Measurements from ENCODE around the gene MTMR10. TPM values are rescaled to one million over a fixed set of nuclear protein-coding genes. Genes with fewer than 3 reads are reported as not detected.

Gene MTMR10
- total and polyA plus RNA-seq, 5 experiments from 2014 or later: 3.4 to 40.8 (median 9.8) TPM

DNA sequence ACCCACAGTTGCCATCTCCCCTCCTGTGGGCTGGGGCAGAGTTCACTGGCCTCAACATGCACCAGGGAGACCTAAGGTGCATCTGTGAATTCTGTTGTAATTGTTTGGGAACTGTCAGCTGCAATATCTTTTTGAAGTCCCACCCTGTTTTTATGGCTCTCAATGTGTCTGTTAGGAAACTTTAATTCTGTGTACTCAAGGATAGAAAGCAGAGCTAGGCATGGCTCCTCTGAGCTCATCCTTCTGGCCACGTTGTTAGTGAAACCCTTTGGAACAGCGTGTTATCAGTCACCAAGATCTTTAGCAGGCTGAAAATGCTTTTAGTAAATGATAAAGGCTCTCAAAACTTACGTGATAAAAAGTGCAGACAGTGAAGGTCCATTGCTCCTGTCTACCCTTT lies 33.6 kb upstream of the MTMR10 start:
- Mint-ChIP-seq H3K36me3 (no peaks in the 10 kb centered on the region), H3K4me3 (no peak overlapping the region), H3K9me3 (no peaks in the 10 kb centered on the region), H3K27ac (no peak overlapping the region), H3K27me3 (peaks cover 0 to 11% (median 0%) of the 10 kb centered on the region in 5 donors), H3K4me1 (peaks cover 0 to 30% (median under 1%) of the 10 kb centered on the region in 4 donors)
- ATAC-seq: no peak
- POLR2A ChIA-PET: interaction anchor here (0.6 kb wide), 1 partner anchor 11 kb away, joined by 4 read pairs; no protein-coding TSS in a partner anchor
- DNase-seq: no peak

DNA sequence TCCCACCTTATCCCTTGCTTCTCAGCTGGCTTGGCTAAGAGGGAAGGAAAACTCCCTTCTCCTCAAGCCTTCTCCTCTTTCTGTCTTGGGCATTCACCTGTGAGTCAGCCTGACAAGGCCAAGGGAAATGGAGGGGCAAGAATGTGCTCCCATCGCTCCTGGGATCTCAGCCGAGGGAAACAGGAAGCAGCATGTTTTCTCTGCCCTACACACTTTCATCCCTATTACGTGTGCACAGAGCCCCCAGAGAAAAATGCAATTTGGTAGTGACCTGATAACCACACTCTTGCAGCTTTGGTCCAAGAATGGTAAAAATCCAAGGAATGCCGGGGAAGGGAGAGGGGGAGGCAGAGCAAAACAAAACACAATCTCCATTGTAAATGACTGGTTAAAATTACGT lies 32.9 kb upstream of the MTMR10 start:
- Mint-ChIP-seq H3K4me1 (peaks cover 0 to 30% (median under 1%) of the 10 kb centered on the region in 4 donors), H3K27me3 (peaks cover 0 to 11% (median 0%) of the 10 kb centered on the region in 5 donors), H3K9me3 (no peaks in the 10 kb centered on the region), H3K27ac (no peak overlapping the region), H3K36me3 (no peaks in the 10 kb centered on the region), H3K4me3 (no peak overlapping the region)
- DNase-seq (no peak), ATAC-seq (no peak)
- POLR2A ChIA-PET: interaction anchor here (0.6 to 1.1 kb wide), 2 partner anchors 9 to 10 kb away, joined by 3 read pairs; no protein-coding TSS in a partner anchor

DNA sequence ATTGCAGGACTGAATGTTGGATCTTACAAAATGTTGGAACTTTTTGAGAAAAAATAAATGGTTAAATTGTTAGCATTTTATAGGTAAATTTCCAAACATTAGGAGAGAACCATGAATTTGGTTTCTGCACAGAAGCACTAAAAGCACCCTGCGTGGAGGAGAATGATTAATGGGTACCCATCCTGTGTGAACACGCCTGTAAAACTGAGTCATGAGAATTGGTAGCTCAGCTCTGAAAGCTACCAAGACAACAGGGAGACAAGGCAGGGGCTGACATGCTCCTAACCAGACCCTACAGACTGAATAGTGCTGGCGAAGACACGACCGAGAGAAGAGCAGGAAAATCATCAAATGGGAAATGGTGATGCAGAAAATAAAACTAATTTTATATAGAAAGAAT lies 32.4 kb upstream of the MTMR10 start:
- Mint-ChIP-seq H3K27ac (no peak overlapping the region), H3K9me3 (no peaks in the 10 kb centered on the region)
- ATAC-seq: no peak

DNA sequence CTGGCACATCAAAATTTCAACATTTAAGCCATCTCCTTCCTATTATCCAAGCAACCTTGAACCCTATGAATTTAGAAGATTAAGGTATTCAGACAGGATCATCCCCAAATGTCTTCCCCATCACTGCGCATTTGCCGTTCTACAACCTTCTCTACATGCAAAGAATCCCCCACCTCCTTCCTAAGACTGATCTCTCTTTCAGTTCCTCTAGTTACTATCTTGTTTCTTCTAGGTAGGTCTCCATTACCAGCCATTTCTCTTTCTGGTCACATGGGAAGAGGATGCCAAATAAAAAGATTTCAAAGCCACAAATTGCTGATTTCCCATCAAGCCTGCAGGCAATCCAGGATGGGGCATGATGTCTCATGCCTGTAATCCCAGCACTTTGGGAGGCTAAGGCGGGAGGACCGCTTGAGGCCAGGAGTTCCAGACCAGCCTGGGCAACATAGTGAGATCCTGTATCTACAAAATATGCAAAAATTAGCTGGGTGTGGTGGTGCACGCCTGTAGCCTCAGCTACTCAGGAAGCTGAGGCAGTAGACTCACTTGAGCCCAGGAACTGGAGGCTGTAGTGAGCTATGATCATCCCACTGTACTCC lies 29.7 kb upstream of the MTMR10 start:
- Mint-ChIP-seq H3K36me3 (no peaks in the 10 kb centered on the region), H3K4me1 (peaks cover 0 to 27% (median under 1%) of the 10 kb centered on the region in 4 donors), H3K27me3 (peaks cover 0 to 4% (median 0%) of the 10 kb centered on the region in 5 donors), H3K9me3 (no peaks in the 10 kb centered on the region), H3K27ac (no peak overlapping the region), H3K4me3 (no peak overlapping the region)
- no peak for DNase-seq
- ATAC-seq: no peak
- POLR2A ChIA-PET: no interaction called here

More for the DNA sequence above, 32.4 kb upstream of the MTMR10 start:
- Mint-ChIP-seq H3K4me1 (peaks cover 0 to 30% (median under 1%) of the 10 kb centered on the region in 4 donors), H3K4me3 (no peak overlapping the region), H3K36me3 (no peaks in the 10 kb centered on the region), H3K27me3 (peaks cover 0 to 8% (median 0%) of the 10 kb centered on the region in 5 donors)
- POLR2A ChIA-PET: interaction anchor here (0.6 to 1.1 kb wide), 2 partner anchors 8 to 9 kb away, joined by 3 read pairs; no protein-coding TSS in a partner anchor
- DNase-seq: no peak

DNA sequence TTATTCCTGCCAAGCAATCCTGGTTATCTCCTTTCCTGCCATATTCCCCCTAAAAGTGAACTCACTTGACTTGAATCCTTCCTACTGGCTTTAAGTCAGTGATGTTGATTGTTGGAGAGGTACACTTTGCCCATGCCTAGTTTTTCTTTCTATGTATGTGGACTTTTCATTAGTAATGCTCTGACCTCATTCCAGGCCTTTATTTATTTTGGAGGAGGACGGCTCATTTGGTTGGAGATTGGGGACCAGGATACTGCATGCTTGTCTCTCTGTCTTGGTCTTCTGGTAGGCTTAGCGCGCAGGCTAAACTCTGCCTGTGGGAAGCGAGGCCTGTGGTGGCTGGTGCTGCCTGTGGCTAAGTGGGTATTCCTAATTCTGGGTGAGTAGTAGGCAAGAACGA lies 29.1 kb upstream of the MTMR10 start:
- Mint-ChIP-seq H3K36me3 (no peaks in the 10 kb centered on the region), H3K4me1 (peaks cover 2 to 29% (median 3%) of the 10 kb centered on the region in 4 donors), H3K27ac (no peak overlapping the region), H3K27me3 (peaks cover 0 to 4% (median 0%) of the 10 kb centered on the region in 5 donors), H3K9me3 (no peaks in the 10 kb centered on the region), H3K4me3 (no peak overlapping the region)
- POLR2A ChIA-PET: no interaction called here
- no peak for ATAC-seq
- DNase-seq: no peak

DNA sequence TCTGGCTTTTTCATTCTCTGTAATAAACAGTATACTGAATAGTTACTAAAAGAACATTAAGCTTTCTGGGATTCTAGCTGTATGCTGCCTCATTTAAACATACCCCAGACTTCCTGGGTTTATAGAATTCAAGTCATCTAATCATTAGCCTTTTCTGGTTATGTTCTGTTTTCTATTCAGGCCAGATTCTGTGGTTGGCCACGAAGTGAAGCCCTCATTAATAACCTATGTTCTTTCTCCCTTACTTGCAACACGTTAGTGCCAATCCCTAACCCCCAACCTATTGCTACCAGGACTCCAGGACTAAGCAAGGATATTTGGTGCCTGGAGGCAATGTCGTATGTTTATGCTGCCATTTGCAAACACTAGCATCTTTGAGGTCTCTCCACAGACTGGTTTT lies 28.6 kb upstream of the MTMR10 start:
- H3K36me3 Mint-ChIP-seq: no peaks in the 10 kb centered on the region
- no peak for DNase-seq
- H3K4me3 Mint-ChIP-seq: no peak overlapping the region
- peaks cover 3 to 30% (median 6%) of the 10 kb centered on the region in 4 donors for H3K4me1 Mint-ChIP-seq
- H3K27ac Mint-ChIP-seq: no peak overlapping the region
- no peaks in the 10 kb centered on the region for H3K9me3 Mint-ChIP-seq
- POLR2A ChIA-PET: no interaction called here
- ATAC-seq: no peak
- peaks cover 0 to 4% (median 0%) of the 10 kb centered on the region in 5 donors for H3K27me3 Mint-ChIP-seq

DNA sequence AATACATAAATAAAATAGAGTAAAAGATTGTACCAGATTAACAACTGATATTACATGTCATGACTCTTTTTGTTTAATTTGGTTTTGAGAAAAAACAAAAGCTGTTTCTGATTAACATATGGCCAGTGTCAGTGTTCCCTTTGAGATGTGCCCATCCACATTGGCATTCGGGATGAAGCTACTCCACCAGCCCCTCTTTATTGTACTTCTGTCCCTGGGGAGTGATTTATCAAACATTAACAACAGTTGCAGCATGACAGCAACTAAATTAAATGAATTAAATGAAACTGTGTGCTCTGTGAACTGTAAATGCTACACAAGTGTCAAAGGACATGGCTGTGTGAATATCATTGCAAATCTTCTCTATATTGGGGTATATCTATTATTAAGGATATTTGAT lies 25.9 kb upstream of the MTMR10 start:
- peaks cover 0 to 15% (median 8%) of the 10 kb centered on the region in 9 donors for H3K9me3 Mint-ChIP-seq
- no peak for ATAC-seq
- peaks cover 11 to 33% (median 23%) of the 10 kb centered on the region in 4 donors for H3K4me1 Mint-ChIP-seq
- peak overlapping the region in 1 of 10 donors; percentile 44 for H3K27ac Mint-ChIP-seq
- POLR2A ChIA-PET: interaction anchor here (1.0 kb wide), 1 partner anchor 32 kb away, joined by 3 read pairs; no protein-coding TSS in a partner anchor
- no peaks in the 10 kb centered on the region for H3K27me3 Mint-ChIP-seq
- H3K36me3 Mint-ChIP-seq: peaks cover 0 to 15% (median 9%) of the 10 kb centered on the region in 3 donors
- no peak overlapping the region for H3K4me3 Mint-ChIP-seq
- no peak for DNase-seq

DNA sequence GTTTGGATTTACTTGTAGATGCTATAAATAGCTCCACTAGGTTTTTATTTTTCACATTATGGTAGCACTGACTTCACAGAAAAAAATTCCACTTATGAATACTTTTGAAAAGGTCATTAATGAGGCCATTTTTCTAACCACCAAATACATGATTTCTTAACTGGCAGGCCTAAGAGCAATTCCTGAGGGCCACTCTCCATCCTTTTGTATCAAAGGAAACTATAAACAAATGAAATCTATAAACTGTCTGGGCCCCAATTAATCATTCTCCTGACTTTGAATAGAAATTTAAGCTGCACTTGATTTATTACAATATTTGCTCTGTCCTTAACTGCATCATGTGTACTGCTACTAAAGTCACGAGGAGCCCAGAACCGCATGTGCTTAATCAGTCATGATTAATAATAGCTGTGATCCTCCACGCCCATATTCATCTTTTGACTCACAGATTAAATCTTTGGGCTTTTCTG lies 25.1 kb upstream of the MTMR10 start:
- Mint-ChIP-seq H3K4me1 (peaks cover 11 to 29% (median 23%) of the 10 kb centered on the region in 4 donors), H3K9me3 (peaks cover 0 to 20% (median 12%) of the 10 kb centered on the region in 9 donors), H3K4me3 (no peak overlapping the region), H3K27me3 (no peaks in the 10 kb centered on the region), H3K27ac (peak overlapping the region in 1 of 10 donors; percentile 57), H3K36me3 (peaks cover 0 to 21% (median 12%) of the 10 kb centered on the region in 3 donors)
- DNase-seq (no peak), ATAC-seq (no peak)
- POLR2A ChIA-PET: interaction anchor here (1.0 to 5.3 kb wide), 2 partner anchors 25 to 31 kb away, joined by 3 to 45 read pairs; partner anchors contain the start of gene MTMR10

DNA sequence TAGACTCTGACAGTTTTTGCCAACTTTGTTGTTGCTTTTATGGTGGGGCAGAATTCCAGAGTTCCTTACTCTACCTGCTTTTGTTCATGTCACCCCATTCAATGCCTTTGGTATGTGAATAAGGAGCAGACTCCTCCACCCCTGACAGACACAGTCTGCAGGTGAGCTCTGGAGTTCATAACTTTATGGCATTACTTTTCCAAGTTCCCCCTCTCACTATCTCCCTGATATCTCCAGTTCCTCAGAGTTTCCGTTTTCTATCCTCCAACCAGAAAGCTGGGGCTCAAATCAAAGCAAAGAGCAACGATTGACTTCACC lies 23.1 kb upstream of the MTMR10 start:
- peak overlapping the region in 7 of 10 donors; percentile 15 to 71 (median 43) for H3K4me3 Mint-ChIP-seq
- peak overlapping the region in 9 of 10 donors; percentile 74 to 94 (median 91) for H3K27ac Mint-ChIP-seq
- ATAC-seq (no peak), DNase-seq (no peak)
- no peaks in the 10 kb centered on the region for H3K27me3 Mint-ChIP-seq
- peaks cover 0 to 21% (median 12%) of the 10 kb centered on the region in 3 donors for H3K36me3 Mint-ChIP-seq
- peaks cover 11 to 24% (median 22%) of the 10 kb centered on the region in 4 donors for H3K4me1 Mint-ChIP-seq
- POLR2A ChIA-PET: interaction anchor here (0.8 to 5.3 kb wide), 8 partner anchors 9 to 311 kb away, joined by 3 to 45 read pairs (median 4); partner anchors contain the start of genes KLF13 and MTMR10
- peaks cover 0 to 20% (median 16%) of the 10 kb centered on the region in 9 donors for H3K9me3 Mint-ChIP-seq

DNA sequence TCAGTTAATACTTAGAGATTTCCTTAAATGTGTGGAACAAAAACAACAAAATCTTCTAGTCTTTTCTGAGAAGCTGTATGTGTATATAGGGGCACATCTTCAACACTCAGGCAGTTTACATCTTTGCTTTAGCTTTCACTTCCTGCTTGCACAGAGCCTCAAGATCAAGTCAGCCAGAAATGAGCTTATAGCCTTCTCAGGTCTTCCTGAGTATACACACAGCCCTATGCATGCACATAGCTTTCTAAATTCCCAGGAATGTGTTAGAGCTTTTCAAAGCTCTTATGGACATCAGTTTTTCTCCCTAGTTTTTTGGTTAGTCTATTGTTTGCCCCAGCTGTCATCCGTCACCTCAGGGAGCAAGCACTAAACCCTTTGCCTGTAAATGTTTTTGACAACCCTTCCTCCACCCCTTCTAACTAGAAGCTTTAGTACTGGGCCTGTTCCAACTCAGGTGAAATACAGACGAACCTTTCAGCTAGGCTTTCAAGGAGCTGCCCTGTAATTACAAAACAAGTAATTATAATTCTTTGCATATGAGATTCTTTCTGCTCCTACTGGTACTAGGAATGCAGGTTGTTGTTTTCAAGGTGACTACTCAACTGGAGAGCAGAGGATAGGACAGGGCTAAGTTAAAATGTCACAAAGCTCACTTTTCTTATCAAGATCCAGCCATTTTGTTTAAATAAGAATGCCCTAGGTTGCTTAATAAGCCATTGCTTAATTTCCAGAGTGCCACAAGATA lies 22.6 kb upstream of the MTMR10 start:
- POLR2A ChIA-PET: interaction anchor here (0.8 to 5.3 kb wide), 8 partner anchors 9 to 312 kb away, joined by 3 to 45 read pairs (median 4); partner anchors contain the start of genes KLF13 and MTMR10
- ATAC-seq (peak; percentile 90 to 97), DNase-seq (peak in 3 of 10 donors; percentile 23 to 53 (median 45))
- Mint-ChIP-seq H3K4me1 (peaks cover 11 to 26% (median 23%) of the 10 kb centered on the region in 4 donors), H3K9me3 (peaks cover 0 to 20% (median 16%) of the 10 kb centered on the region in 9 donors), H3K27ac (peak overlapping the region; percentile 74 to 94 (median 91)), H3K4me3 (peak overlapping the region; percentile 3 to 71 (median 42)), H3K27me3 (no peaks in the 10 kb centered on the region), H3K36me3 (peaks cover 0 to 21% (median 12%) of the 10 kb centered on the region in 3 donors)

DNA sequence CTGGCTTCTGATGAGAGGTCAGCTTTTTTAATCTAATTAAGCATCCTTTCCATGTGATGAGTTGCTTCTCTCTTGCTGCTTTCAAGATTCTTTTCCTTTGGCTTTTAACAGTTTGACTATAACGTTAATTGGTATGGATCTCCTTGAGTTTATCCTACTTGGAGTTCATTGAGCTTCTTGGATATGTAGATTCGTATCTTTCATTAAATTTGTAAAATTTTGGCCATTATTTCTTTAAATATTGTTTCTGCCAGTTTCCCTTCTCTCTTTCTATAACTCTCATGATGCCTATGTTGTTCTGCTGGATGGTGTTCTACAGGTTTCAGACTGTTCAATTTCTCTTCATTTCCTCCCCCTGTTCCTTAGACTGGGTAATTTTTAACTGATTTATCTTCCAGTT lies 21.0 kb upstream of the MTMR10 start:
- POLR2A ChIA-PET: interaction anchor here (5.3 kb wide), 1 partner anchor 21 kb away, joined by 45 read pairs; the partner anchor contains the start of gene MTMR10
- DNase-seq: no peak
- Mint-ChIP-seq H3K27ac (peak overlapping the region in 1 of 10 donors; percentile 20), H3K4me3 (no peak overlapping the region), H3K4me1 (peaks cover 11 to 37% (median 23%) of the 10 kb centered on the region in 4 donors), H3K9me3 (peaks cover 0 to 20% (median 16%) of the 10 kb centered on the region in 9 donors), H3K36me3 (peaks cover 0 to 21% (median 12%) of the 10 kb centered on the region in 3 donors), H3K27me3 (no peaks in the 10 kb centered on the region)
- ATAC-seq: no peak

DNA sequence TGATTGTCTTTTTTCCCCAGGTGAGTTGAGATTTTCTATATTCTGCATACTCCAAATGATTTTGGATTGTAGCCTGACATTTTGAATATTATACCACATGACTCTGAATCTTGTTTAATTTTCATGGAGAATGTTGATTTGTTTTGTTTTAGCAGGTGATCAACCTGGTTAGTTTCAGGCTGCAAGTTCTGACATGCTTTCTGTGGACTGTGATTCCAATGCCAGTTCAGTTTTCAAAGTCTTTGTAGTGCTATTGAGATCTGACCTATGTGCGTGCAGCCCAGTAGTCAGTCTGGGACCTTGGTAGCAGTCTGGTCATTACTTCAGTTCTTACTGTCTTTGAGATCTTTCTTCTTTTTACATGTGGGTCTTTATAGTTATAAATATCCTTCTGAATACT lies 18.6 kb upstream of the MTMR10 start:
- no peaks in the 10 kb centered on the region for H3K27me3 Mint-ChIP-seq
- H3K36me3 Mint-ChIP-seq: peaks cover 0 to 21% (median 12%) of the 10 kb centered on the region in 3 donors
- no peak overlapping the region for H3K4me3 Mint-ChIP-seq
- DNase-seq (no peak), ATAC-seq (no peak)
- H3K27ac Mint-ChIP-seq: no peak overlapping the region
- H3K4me1 Mint-ChIP-seq: peaks cover 11 to 53% (median 23%) of the 10 kb centered on the region in 4 donors
- peaks cover 0 to 20% (median 16%) of the 10 kb centered on the region in 9 donors for H3K9me3 Mint-ChIP-seq
- POLR2A ChIA-PET: no interaction called here
